GM23338 (cell line): ENCODE measurements around the gene NUB1. TPM values are rescaled to one million over a fixed set of nuclear protein-coding genes. Genes with fewer than 3 reads are reported as not detected.

Experiments
- ATAC-seq: fragments of 200-7000 bp; cut with Tn5 transposase; 3 replicates; pipeline ENCODE4 v1.9.1; 2020
- DNase-seq: peaks from one replicate; pipeline ENCODE4 v3.0.0-alpha.2; 2015; ENCODE audit warnings: low spot score
- H2AFZ ChIP-seq: fragments of 200-600 bp; sonication (generic); 2 replicates; pipeline ENCODE4 v1.8.0; 2016; ENCODE audit warnings: antibody characterized with exemption, mild to moderate bottlenecking, moderate library complexity
- H3F3A ChIP-seq: fragments of 200-600 bp; sonication (generic); replicated peaks from 2 replicates; pipeline ENCODE4 v1.8.0; 2017; ENCODE audit warnings: antibody characterized with exemption, mixed run types, low read depth
- H3K27ac ChIP-seq: fragments of 200-600 bp; sonication (generic); 2 replicates; pipeline ENCODE4 v1.6.1; 2016; ENCODE audit warnings: low read depth
- H3K27me3 ChIP-seq: fragments of 200-600 bp; sonication (generic); 2 replicates; pipeline ENCODE4 v1.8.0; 2016; ENCODE audit warnings: mild to moderate bottlenecking, mixed run types, moderate library complexity; ENCODE audit not compliant: insufficient read depth
- H3K36me3 ChIP-seq: fragments of 200-600 bp; sonication (generic); 2 replicates; pipeline ENCODE4 v1.8.0; 2016; ENCODE audit warnings: mild to moderate bottlenecking; ENCODE audit not compliant: insufficient read depth
- H3K4me1 ChIP-seq: fragments of 200-600 bp; sonication (generic); 2 replicates; pipeline ENCODE4 v1.8.0; 2016; ENCODE audit warnings: mild to moderate bottlenecking, moderate library complexity; ENCODE audit not compliant: insufficient read depth
- H3K4me2 ChIP-seq: fragments of 200-600 bp; sonication (generic); 2 replicates; pipeline ENCODE4 v1.7.1; 2017; ENCODE audit warnings: mixed run types
- H3K4me3 ChIP-seq: fragments of 200-600 bp; sonication (generic); 2 replicates; pipeline ENCODE4 v1.6.1; 2016; ENCODE audit warnings: mixed run types
- H3K79me2 ChIP-seq: fragments of 200-600 bp; sonication (generic); replicated peaks from 2 replicates; pipeline ENCODE4 v1.8.0; 2017; ENCODE audit warnings: mild to moderate bottlenecking; ENCODE audit not compliant: insufficient read depth
- H3K9me2 ChIP-seq: fragments of 200-600 bp; sonication (generic); 2 replicates; pipeline ENCODE4 v1.8.0; 2017; ENCODE audit not compliant: insufficient read depth
- H4K20me1 ChIP-seq: fragments of 200-600 bp; sonication (generic); replicated peaks from 2 replicates; pipeline ENCODE4 v1.8.0; 2017; ENCODE audit warnings: mild to moderate bottlenecking; ENCODE audit not compliant: insufficient read depth
- H3K27ac Mint-ChIP-seq: 2 replicates; pipeline ENCODE4 v1.8.0; 2020; ENCODE audit warnings: inconsistent platforms, mild to moderate bottlenecking, moderate library complexity, mixed read lengths
- H3K27me3 Mint-ChIP-seq: 3 replicates; pipeline ENCODE4 v1.8.0; 2022; ENCODE audit warnings: low read depth, mild to moderate bottlenecking, moderate library complexity, mixed read lengths, inconsistent platforms; ENCODE audit not compliant: insufficient read depth, poor library complexity
- H3K36me3 Mint-ChIP-seq: 3 replicates; pipeline ENCODE4 v1.8.0; 2021; ENCODE audit warnings: low read depth, mild to moderate bottlenecking, inconsistent platforms, moderate library complexity, mixed read lengths
- H3K4me1 Mint-ChIP-seq: 3 replicates; pipeline ENCODE4 v1.8.0; 2020; ENCODE audit warnings: mild to moderate bottlenecking, inconsistent platforms, mixed read lengths
- H3K4me3 Mint-ChIP-seq: 3 replicates; pipeline ENCODE4 v1.8.0; 2021; ENCODE audit warnings: moderate library complexity, mild to moderate bottlenecking, inconsistent platforms, mixed read lengths
- H3K9me3 Mint-ChIP-seq: 3 replicates; pipeline ENCODE4 v1.8.0; 2020; ENCODE audit warnings: moderate library complexity, mild to moderate bottlenecking, inconsistent platforms, mixed read lengths
- CREB1 ChIP-seq: fragments of 250-450 bp; sonication (Bioruptor Pico); IDR thresholded peaks from 2 replicates; pipeline ENCODE4 v1.5.0; 2020; ENCODE audit warnings: low read depth, mild to moderate bottlenecking, moderate library complexity
- EZH2 ChIP-seq: fragments of 200-600 bp; sonication (generic); IDR thresholded peaks from one replicate; pipeline ENCODE4 v1.8.0; 2017; ENCODE audit warnings: antibody characterized with exemption, mild to moderate bottlenecking, low read depth; ENCODE audit not compliant: unreplicated experiment
- EZH2phosphoT487 ChIP-seq: fragments of 200-600 bp; sonication (generic); IDR thresholded peaks from one replicate; pipeline ENCODE4 v1.8.1; 2018; ENCODE audit warnings: antibody characterized with exemption; ENCODE audit not compliant: unreplicated experiment
- JUNB ChIP-seq: IDR thresholded peaks from one replicate; pipeline ENCODE4 v1.6.1; 2016; ENCODE audit warnings: antibody characterized with exemption; ENCODE audit not compliant: unreplicated experiment
- POLR2AphosphoS5 ChIP-seq: IDR thresholded peaks from 2 replicates; pipeline ENCODE4 v1.6.1; 2016; ENCODE audit warnings: antibody characterized with exemption, low read depth
- ZNF114 ChIP-seq: fragments of 250-450 bp; sonication (Bioruptor Pico); IDR thresholded peaks from 2 replicates; pipeline ENCODE4 v1.5.0; 2020; ENCODE audit warnings: mild to moderate bottlenecking, moderate library complexity
- polyA plus RNA-seq: library from polyadenylated mRNA; unstranded; fragments of >200 nt; fragmentation: Nextera tagmentation; extraction: Ambion mirVana; gene quantifications from 2 replicates; pipeline ENCODE4 v1.2.1, GENCODE V29; 2016
- total RNA-seq: library from RNA; depleted of rRNA; stranded (reverse); fragments of >200 nt; shearing (Covaris generic); gene quantifications from 2 replicates; pipeline ENCODE4 v1.2.3, GENCODE V29; 2014
- TF ChIP-seq, protein P1 (sequence below): IDR thresholded peaks from 2 replicates; pipeline ENCODE4 v1.6.1; 2016; ENCODE audit warnings: antibody characterized with exemption
- TF ChIP-seq, protein P2 (sequence below): fragments of 250-450 bp; sonication (Bioruptor Pico); IDR thresholded peaks from 2 replicates; pipeline ENCODE4 v1.5.0; 2020; ENCODE audit warnings: mild to moderate bottlenecking, moderate library complexity
- TF ChIP-seq, protein P3 (sequence below): IDR thresholded peaks from one replicate; pipeline ENCODE4 v1.6.1; 2018; ENCODE audit warnings: antibody characterized with exemption; ENCODE audit not compliant: unreplicated experiment

Gene NUB1
- total and polyA plus RNA-seq, 2 experiments from 2014 or later, result 31.8 to 42.3 TPM

DNA sequence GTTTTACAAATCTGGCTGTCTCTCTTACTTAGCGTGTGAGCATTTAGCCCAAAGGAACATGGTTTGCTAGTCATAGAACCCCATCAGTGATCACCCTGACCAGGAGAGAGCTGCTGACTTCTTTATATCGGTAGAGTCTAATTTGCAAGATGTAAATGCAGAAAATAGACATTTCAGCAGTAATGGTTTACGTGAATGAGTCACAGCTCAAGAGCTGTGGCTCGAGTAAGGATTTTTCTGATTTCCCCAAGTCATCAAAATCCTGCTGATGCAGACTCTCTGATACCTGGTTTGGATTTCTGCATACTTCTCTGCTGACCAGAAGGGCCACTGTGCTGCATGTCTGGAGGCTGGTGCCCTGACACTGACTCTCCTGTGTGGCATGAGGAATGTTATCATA is 25.7 kb downstream of the NUB1 start:
- Histone ChIP-seq H3K9me2 (no peaks in the 10 kb centered on the region), H3F3A (0 out of 2 replicates have a peak, but pooled peaks cover 3% of the 10 kb centered on the region), H3K27ac (no peak overlapping the region), H3K79me2 (no peaks in the 10 kb centered on the region), H4K20me1 (no peaks in the 10 kb centered on the region), H3K27me3 (no peaks in the 10 kb centered on the region), H3K4me3 (no peak overlapping the region), H3K4me2 (no peak overlapping the region), H3K4me1 (peaks cover 8% of the 10 kb centered on the region), H2AFZ (no peak overlapping the region), H3K36me3 (no peaks in the 10 kb centered on the region)
- peaks cover 11% of the 10 kb centered on the region for H3K4me1 Mint-ChIP-seq
- H3K27me3 Mint-ChIP-seq, result peaks cover 3% of the 10 kb centered on the region
- DNase-seq (no peak), ATAC-seq (no peak)
- H3K27ac Mint-ChIP-seq, result no peak overlapping the region
- peaks cover 19% of the 10 kb centered on the region; the same call in 2 of the 3 replicates for H3K36me3 Mint-ChIP-seq
- no peak overlapping the region for H3K4me3 Mint-ChIP-seq
- TF ChIP-seq EZH2 (no peak), ZNF114 (CRISPR knock-in tag) (no peak), JUNB (no peak), EZH2phosphoT487 (no peak), POLR2AphosphoS5 (no peak), CREB1 (CRISPR knock-in tag) (no peak)
- TF ChIP-seq, protein P1, sequence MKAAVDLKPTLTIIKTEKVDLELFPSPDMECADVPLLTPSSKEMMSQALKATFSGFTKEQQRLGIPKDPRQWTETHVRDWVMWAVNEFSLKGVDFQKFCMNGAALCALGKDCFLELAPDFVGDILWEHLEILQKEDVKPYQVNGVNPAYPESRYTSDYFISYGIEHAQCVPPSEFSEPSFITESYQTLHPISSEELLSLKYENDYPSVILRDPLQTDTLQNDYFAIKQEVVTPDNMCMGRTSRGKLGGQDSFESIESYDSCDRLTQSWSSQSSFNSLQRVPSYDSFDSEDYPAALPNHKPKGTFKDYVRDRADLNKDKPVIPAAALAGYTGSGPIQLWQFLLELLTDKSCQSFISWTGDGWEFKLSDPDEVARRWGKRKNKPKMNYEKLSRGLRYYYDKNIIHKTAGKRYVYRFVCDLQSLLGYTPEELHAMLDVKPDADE, result no peak
- TF ChIP-seq, protein P2, sequence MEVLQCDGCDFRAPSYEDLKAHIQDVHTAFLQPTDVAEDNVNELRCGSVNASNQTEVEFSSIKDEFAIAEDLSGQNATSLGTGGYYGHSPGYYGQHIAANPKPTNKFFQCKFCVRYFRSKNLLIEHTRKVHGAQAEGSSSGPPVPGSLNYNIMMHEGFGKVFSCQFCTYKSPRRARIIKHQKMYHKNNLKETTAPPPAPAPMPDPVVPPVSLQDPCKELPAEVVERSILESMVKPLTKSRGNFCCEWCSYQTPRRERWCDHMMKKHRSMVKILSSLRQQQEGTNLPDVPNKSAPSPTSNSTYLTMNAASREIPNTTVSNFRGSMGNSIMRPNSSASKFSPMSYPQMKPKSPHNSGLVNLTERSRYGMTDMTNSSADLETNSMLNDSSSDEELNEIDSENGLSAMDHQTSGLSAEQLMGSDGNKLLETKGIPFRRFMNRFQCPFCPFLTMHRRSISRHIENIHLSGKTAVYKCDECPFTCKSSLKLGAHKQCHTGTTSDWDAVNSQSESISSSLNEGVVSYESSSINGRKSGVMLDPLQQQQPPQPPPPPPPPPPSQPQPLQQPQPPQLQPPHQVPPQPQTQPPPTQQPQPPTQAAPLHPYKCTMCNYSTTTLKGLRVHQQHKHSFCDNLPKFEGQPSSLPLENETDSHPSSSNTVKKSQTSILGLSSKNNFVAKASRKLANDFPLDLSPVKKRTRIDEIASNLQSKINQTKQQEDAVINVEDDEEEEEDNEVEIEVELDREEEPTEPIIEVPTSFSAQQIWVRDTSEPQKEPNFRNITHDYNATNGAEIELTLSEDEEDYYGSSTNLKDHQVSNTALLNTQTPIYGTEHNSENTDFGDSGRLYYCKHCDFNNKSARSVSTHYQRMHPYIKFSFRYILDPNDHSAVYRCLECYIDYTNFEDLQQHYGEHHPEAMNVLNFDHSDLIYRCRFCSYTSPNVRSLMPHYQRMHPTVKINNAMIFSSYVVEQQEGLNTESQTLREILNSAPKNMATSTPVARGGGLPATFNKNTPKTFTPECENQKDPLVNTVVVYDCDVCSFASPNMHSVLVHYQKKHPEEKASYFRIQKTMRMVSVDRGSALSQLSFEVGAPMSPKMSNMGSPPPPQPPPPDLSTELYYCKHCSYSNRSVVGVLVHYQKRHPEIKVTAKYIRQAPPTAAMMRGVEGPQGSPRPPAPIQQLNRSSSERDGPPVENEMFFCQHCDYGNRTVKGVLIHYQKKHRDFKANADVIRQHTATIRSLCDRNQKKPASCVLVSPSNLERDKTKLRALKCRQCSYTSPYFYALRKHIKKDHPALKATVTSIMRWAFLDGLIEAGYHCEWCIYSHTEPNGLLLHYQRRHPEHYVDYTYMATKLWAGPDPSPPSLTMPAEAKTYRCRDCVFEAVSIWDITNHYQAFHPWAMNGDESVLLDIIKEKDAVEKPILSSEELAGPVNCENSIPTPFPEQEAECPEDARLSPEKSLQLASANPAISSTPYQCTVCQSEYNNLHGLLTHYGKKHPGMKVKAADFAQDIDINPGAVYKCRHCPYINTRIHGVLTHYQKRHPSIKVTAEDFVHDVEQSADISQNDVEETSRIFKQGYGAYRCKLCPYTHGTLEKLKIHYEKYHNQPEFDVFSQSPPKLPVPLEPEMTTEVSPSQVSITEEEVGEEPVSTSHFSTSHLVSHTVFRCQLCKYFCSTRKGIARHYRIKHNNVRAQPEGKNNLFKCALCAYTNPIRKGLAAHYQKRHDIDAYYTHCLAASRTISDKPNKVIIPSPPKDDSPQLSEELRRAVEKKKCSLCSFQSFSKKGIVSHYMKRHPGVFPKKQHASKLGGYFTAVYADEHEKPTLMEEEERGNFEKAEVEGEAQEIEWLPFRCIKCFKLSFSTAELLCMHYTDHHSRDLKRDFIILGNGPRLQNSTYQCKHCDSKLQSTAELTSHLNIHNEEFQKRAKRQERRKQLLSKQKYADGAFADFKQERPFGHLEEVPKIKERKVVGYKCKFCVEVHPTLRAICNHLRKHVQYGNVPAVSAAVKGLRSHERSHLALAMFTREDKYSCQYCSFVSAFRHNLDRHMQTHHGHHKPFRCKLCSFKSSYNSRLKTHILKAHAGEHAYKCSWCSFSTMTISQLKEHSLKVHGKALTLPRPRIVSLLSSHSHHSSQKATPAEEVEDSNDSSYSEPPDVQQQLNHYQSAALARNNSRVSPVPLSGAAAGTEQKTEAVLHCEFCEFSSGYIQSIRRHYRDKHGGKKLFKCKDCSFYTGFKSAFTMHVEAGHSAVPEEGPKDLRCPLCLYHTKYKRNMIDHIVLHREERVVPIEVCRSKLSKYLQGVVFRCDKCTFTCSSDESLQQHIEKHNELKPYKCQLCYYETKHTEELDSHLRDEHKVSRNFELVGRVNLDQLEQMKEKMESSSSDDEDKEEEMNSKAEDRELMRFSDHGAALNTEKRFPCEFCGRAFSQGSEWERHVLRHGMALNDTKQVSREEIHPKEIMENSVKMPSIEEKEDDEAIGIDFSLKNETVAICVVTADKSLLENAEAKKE (CRISPR knock-in tag), result no peak
- TF ChIP-seq, protein P3, sequence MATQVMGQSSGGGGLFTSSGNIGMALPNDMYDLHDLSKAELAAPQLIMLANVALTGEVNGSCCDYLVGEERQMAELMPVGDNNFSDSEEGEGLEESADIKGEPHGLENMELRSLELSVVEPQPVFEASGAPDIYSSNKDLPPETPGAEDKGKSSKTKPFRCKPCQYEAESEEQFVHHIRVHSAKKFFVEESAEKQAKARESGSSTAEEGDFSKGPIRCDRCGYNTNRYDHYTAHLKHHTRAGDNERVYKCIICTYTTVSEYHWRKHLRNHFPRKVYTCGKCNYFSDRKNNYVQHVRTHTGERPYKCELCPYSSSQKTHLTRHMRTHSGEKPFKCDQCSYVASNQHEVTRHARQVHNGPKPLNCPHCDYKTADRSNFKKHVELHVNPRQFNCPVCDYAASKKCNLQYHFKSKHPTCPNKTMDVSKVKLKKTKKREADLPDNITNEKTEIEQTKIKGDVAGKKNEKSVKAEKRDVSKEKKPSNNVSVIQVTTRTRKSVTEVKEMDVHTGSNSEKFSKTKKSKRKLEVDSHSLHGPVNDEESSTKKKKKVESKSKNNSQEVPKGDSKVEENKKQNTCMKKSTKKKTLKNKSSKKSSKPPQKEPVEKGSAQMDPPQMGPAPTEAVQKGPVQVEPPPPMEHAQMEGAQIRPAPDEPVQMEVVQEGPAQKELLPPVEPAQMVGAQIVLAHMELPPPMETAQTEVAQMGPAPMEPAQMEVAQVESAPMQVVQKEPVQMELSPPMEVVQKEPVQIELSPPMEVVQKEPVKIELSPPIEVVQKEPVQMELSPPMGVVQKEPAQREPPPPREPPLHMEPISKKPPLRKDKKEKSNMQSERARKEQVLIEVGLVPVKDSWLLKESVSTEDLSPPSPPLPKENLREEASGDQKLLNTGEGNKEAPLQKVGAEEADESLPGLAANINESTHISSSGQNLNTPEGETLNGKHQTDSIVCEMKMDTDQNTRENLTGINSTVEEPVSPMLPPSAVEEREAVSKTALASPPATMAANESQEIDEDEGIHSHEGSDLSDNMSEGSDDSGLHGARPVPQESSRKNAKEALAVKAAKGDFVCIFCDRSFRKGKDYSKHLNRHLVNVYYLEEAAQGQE, result no peak
- no peaks in the 10 kb centered on the region for H3K9me3 Mint-ChIP-seq
